HPDE6-E6E7 (cell line): Measurements from ENCODE around the gene GRK3.
"Not testable (repeated sequence)": the region's sequence is repeated elsewhere in the genome, so short reads cannot be mapped to it uniquely, and the experiment has no call there.

ENCODE experiments used
- DNase-seq: peaks from one replicate; pipeline ENCODE4 v3.0.0; 2011; ENCODE audit warnings: missing footprints; ENCODE audit errors: extremely low spot score

The GRK3 gene

DNA sequence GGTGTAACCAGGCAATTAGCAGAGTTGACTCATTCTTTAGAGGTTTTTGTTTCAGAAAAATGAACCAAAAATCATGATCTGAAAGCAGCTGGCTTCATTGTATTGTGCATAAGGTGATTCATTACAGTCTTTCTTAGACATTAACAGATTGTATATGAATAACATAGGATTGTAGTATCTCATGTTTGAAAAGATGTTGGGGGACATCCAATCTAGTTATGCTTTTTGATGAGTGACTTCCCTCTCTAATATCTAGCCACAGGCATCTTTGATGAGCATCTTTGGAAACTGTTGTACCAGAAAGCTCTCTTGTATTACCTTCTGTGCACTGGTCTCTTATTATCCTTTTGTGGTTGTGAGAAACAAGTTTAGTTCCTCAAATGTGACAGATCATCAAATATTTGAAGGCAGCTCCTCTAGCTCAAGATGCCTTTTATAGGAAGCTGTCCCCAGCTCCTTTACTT is 8.3 kb downstream of the GRK3 start:
- DNase-seq = no peak

- no peak for DNase-seq
Measured at GRCh38 chr22:25573841-25574240, 9.4 kb downstream of the GRK3 start.

DNA sequence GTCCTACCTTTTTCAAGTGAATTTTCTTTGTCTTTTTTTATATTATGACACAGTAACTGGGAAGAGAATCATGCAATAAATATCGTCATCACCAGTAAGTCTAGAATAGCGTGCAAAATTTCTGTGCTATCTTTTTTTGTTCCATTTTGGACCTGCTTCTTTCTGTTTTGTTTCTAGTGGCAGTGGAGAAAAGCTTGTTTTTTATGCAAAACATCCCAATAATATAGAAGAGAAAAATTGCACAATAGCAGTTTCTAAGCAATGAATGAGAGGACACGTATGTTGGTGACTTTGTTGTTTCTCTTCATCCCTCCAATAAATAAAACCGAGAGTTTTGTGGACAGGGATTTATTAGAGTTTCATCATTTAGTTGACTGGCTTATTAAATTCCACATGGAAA is 10.3 kb downstream of the GRK3 start:
- DNase-seq = no peak

- DNase-seq = not testable (repeated sequence)
Measured at GRCh38 chr22:25575674-25576392, 11.4 kb downstream of the GRK3 start.

GRCh38 chr22:25581452-25581851 is 17.0 kb downstream of the GRK3 start:
- not testable (repeated sequence) for DNase-seq

DNA sequence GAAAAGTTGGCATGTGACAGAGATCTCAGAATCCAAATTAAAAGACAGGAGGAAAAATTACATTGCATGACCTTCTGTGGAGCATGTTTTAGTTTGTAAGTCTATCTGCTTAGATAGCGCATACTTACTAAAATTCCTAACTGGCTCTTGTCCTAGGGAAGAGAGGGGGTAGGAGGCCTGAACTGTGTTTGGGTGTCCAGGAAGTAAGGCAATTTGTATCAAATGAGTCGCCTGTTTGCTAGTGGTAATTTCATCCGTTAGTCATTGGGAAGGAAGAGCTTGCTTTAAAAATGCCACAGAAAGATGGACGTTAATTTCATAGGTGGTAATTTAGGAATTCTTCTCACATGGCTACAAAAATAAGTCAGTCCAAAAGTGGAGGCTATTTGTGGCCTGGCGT is 18.5 kb downstream of the GRK3 start:
- no peak for DNase-seq

DNA sequence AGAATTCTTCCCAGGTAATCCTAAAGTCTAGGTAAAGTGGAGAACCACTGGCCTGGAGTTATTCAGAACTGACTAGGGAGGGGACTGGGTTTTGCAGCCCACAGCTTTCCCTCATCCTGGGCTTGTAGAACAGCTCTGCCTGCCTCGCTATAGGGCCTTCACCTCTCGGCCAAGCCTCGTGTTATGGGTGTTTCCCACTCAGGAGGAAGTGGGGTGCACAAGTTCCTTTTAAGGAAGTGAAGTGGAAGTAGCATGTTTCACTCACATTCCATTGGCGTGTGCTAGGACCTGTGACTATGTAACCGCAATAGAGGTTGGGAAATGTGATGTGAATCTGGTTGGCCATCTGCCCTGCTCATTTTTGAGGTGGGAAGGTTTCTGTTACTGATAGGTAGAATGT is 20.5 kb downstream of the GRK3 start:
- DNase-seq = not testable (repeated sequence)

DNA sequence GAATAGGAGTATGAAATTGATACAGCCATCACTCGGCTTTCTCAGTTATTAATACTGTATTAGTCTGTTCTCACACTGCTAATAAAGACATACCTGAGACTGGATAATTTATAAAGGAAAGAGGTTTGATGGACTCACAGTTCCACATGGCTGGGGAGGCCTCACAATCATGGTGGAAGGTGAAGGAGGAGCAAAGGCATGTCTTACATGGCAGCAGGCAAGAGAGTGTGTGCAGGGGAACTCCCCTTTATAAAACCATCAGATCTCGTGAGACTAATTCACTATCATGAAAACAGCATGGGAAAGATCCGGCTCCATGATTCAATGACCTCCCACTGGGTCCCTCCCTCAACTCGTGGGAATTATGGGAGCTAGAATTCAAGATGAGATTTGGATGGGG is 25.2 kb downstream of the GRK3 start:
- DNase-seq = not testable (repeated sequence)

DNA sequence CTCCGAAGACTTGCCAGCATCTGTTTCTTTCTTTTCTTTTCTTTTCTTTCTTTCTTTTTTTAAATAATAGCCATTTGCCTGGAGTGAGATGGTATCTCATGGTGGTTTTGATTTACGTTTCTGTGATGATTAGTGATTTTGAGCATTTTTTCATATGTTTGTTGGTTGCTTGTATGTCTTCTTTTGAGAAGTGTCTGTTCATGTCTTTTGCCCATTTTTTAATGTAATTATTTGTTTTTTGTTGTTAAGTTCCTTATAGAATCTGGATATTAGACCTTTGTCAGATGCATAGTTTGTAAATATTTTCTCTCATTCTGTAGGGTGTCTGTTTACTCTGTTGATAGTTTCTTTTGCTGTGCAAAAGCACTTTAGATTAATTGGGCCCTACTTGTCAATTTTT is 28.8 kb downstream of the GRK3 start:
- DNase-seq = not testable (repeated sequence)

DNA sequence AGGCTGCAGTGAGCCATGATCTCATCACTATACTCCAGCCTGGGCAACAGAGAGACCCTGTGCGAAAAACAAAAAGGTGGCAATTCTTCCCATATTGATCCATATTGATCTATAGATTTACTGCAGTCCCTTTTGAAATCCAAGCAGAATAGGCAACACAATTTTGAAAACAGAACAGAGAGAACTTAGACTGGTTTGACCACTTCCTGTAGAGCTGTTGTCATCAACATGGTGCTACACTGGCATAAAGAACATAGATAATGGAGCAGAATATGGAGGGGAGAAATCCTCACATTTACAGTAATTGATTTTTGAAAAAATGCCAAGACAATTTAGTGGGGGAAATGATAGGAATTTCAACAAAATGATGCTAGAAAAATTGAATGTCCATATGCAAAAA is 34.1 kb downstream of the GRK3 start:
- DNase-seq = no peak

GRCh38 chr22:25602445-25602844 is 38.0 kb downstream of the GRK3 start:
- no peak for DNase-seq

- DNase-seq = no peak
Measured at GRCh38 chr22:25602916-25603315, 38.4 kb downstream of the GRK3 start.

DNA sequence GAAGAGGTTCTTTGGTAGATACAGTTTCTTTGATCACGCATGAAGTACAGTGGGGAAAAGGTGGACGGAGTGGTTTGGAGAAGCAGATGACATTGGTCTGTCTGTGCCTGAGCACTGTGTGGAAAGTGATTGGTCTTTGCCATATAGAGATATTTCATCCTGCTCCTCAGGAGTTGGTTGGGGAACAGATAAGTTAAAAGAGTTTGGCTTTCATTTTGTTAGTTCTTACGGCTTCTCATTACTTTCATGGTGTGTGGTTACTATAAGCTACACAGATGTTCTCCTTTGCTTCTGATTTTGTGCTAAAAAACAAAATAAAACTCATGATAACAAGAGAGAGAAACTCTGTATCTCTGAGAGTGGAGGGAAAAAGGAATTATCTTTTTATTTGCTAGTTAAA is 40.7 kb downstream of the GRK3 start:
- DNase-seq = not testable (repeated sequence)

DNA sequence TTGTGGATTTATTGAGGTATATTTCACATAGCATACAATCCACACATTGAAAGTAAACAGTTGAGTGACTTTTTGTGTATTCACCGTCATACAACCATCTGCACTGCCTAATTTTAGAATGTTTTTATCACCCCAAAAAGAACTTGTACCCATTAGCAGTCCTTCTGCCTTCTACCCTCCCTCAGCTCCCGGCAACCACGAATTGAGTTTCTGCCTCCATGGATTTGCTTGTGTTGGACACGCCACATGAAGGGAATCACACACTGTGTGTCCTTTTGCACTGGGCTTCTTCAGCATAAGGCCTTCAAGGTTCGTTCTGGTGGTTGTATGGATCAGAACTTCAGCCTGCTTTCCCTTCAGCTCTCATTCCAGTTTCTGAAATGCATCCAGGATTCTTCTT is 41.1 kb downstream of the GRK3 start:
- DNase-seq = not testable (repeated sequence)

GRCh38 chr22:25611284-25611683 is 46.8 kb downstream of the GRK3 start:
- not testable (repeated sequence) for DNase-seq

DNA sequence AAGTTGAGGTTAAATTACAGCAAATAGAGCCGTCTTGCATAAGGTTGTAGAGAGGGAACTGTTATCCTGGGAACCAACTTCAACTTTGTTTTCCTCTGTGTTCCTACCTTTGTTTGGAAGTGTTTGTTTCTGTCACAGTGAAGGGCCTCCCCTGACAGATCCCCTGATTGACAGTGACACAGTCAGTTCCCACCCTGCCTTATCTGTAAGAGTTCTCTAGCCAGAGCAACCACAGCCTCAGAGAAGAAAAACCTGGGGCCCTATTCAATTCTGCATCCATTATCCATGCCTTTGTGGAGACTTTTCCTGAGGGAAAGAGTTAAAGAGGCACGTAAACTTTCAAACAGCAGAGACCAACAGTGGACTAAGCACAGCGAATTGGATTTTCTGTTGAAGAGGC is 48.7 kb downstream of the GRK3 start:
- DNase-seq = not testable (repeated sequence)

GRCh38 chr22:25613558-25613957 is 49.1 kb downstream of the GRK3 start:
- not testable (repeated sequence) for DNase-seq

- not testable (repeated sequence) for DNase-seq
Measured at GRCh38 chr22:25614791-25615190, 50.3 kb downstream of the GRK3 start.

DNA sequence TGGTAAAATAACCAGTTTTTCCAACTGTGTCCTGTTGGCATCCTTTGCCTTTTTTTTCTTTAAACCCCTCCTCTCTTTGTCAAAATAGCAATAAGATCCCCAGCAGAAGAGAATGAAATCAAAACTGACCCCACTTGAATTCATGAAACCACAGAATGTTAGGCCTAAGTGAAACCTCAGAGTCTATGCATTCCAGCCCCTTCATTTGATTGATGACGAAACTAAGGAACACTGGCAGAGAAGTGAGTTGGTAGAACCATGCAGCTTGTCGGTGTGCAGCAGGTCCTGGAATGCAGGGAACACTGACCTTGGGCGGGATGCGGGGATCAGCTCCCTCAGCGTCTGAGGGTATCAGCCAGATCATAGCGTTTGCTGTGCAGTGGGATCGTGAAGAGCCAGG is 57.5 kb downstream of the GRK3 start:
- no peak for DNase-seq

- no peak for DNase-seq
Measured at GRCh38 chr22:25623310-25623734, 58.8 kb downstream of the GRK3 start.

- DNase-seq = no peak
Measured at GRCh38 chr22:25623851-25624250, 59.4 kb downstream of the GRK3 start.

DNA sequence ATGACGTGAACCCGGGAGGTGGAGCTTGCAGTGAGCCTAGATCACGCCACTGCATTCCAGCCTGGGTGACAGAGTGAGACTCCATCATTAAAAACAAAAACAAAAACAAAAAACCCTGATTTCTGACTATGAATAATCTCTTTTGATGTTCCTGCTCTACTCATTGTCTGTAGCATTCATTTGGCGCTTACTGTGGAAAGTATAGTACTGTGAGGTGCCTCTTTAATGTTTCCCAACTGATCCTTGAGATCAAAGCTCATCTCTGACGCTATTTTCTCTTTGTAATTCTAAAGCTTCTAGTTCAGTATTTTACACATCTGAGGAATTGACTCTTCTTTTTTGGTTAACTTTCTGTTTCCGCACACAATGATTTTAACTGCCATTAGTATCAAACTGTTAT is 60.0 kb downstream of the GRK3 start:
- DNase-seq = no peak

GRCh38 chr22:25625747-25626623 is 61.5 kb downstream of the GRK3 start:
- not testable (repeated sequence) for DNase-seq
